Erythroblast (primary cell): ENCODE data around the gene TRAPPC12.

Experiments used
- GATA1 ChIP-seq: IDR thresholded peaks from 2 replicates; pipeline ENCODE4 v1.6.1; 2011; ENCODE audit warnings: low read depth, mild to moderate bottlenecking, control low read depth, low read length, moderate library complexity
- POLR2A ChIP-seq: IDR thresholded peaks from 2 replicates; pipeline ENCODE4 v1.6.1; 2011; ENCODE audit warnings: mild to moderate bottlenecking, low read length

GRCh38 chr2:3458396-3459184 is 79.1 kb downstream of the TRAPPC12 start:
- TF ChIP-seq POLR2A, result no peak
- TF ChIP-seq GATA1, result no peak
